Heart left ventricle (tissue), 16 donors: ENCODE data around the gene RPL36A. TPM values are rescaled to one million over a fixed set of nuclear protein-coding genes. Genes with fewer than 3 reads are reported as not detected.

Source experiments
- ATAC-seq, 4 donors: fragments of 200-7000 bp; cut with Tn5 transposase; one replicate each; pipeline ENCODE4 v1.9.1; 2020 to 2022; ENCODE audit warnings: moderate library complexity in 4 of 4, mild to moderate bottlenecking in 3 of 4, moderate number of reproducible peaks in 1 of 4
- DNase-seq, 5 donors: peaks; one replicate each; pipeline ENCODE4 v3.0.0-alpha.2; 2020
- H3K27ac ChIP-seq, 12 donors: fragments of 200-600 bp; sonication (generic) in 4 of 12; one replicate each; pipeline versions ENCODE4 v1.5.0 to v1.8.0; 2016 to 2022; ENCODE audit warnings: mild to moderate bottlenecking in 2 of 12
- H3K27me3 ChIP-seq, 9 donors: fragments of 200-600 bp; sonication (generic) in 2 of 9; one replicate each; pipeline versions ENCODE4 v1.5.1 to v1.8.0; 2016 to 2022; ENCODE audit warnings: mild to moderate bottlenecking in 3 of 9
- H3K36me3 ChIP-seq, 9 donors: fragments of 200-600 bp; sonication (generic) in 2 of 9; one replicate each; pipeline versions ENCODE4 v1.5.0 to v1.8.0; 2018 to 2022; ENCODE audit warnings: mild to moderate bottlenecking in 2 of 9
- H3K4me1 ChIP-seq, 12 donors: fragments of 200-600 bp; sonication (generic) in 4 of 12; one replicate each; pipeline versions ENCODE4 v1.5.0 to v1.8.0; 2016 to 2022; ENCODE audit warnings: mild to moderate bottlenecking in 3 of 12
- H3K4me3 ChIP-seq, 12 donors: fragments of 200-600 bp; sonication (generic) in 4 of 12; one replicate each; pipeline versions ENCODE4 v1.5.0 to v1.8.0; 2017 to 2022; ENCODE audit warnings: mild to moderate bottlenecking in 9 of 12, moderate library complexity in 4 of 12
- H3K9me3 ChIP-seq, 12 donors: fragments of 200-600 bp; sonication (generic) in 4 of 12; one replicate each; pipeline versions ENCODE4 v1.5.0 to v1.8.0; 2016 to 2022; ENCODE audit warnings: mild to moderate bottlenecking in 1 of 12
- POLR2A ChIP-seq, 2 donors: fragments of 450-650 bp; IDR thresholded peaks; one replicate each; pipeline ENCODE4 v1.6.1; 2017; ENCODE audit warnings: antibody characterized with exemption in 2 of 2, mild to moderate bottlenecking in 2 of 2, moderate library complexity in 2 of 2
- WGBS, 4 donors: extraction: QIAGEN DNeasy Blood & Tissue Kit in 2 of 4; methylation state at CpG; one replicate each; pipeline versions ENCODE4 v1.1.5 to v1.1.7; 2013 to 2018; 5-methylcytosine and 5-hydroxymethylcytosine counted together
- intact Hi-C, 10 donors: fragments of 100-400 bp; cut with DNase I; formaldehyde crosslinking; loops; one replicate each; pipeline versions ENCODE4 v1.11.1 to v1.14.2; 2022
- polyA plus RNA-seq, 2 donors: library from polyadenylated mRNA; stranded (reverse); fragments of 200-250 nt; gene quantifications; one replicate each; pipeline ENCODE4 v1.2.3, GENCODE V29; 2013
- total RNA-seq, 9 donors: library from RNA; depleted of rRNA in 2 of 9; stranded (reverse); fragments of >200 nt in 2 of 9; fragmentation: NEBNext Ultra II Directional in 3 of 9; extraction: Animal tissue kit (Norgen Biotek cat#: 25700) in 3 of 9; gene quantifications; one replicate each; pipeline versions ENCODE4 v1.1.0 to v1.2.4, GENCODE V29; 2016 to 2023
- TF ChIP-seq, protein P1 (sequence below), 12 donors: fragments of 200-600 bp; sonication (generic) in 4 of 12; IDR thresholded peaks; one replicate each; pipeline versions ENCODE4 v1.5.0 to v1.8.0; 2018 to 2022; ENCODE audit warnings: antibody characterized with exemption in 12 of 12, mild to moderate bottlenecking in 5 of 12
- donor health status: ischemic (EF 13 %, LVEDD 7.1; RV severe dilation, severe dysfunction).
- donor health status: healthy with polysubstance abuse.
- donor health status: DM: no; HTN: yes; CAD: no.
- donor health status: DM: no; HTN: no; CAD: no.
- donor health status: ischemic (EF 25% LVEDD 6.9; RV normal size, moderate dysfunction).
- donor health status: ischemic (EF 25% LVEDD 5.7; RV mildly dilated, moderate dysfunction).
- donor health status: healthy.
- donor health status: DM: yes; HTN: yes; CAD: no.
- donor health status: ischemic (EF 35%, LVEDD 5.7; RV mildly dilated, moderate dysfunction).
- donor health status: nonischemic (EF 11% LVEDD 7.7; RV severe dilation, severe dysfunction).
- donor health status: DM: yes; HTN: yes; CAD: no.
- donor health status: PGD.
- donor health status: ischemic (EF 29% LVEDD 5.4; RV normal size, mild dysfunction).
- donor health status: nonischemic (EF 23%, LVEDD 6.1; RV moderate dilation, normal function).

The RPL36A gene
- total and polyA plus RNA-seq, 11 donors: 47.8 to 2,246 (median 69.8) TPM

DNA sequence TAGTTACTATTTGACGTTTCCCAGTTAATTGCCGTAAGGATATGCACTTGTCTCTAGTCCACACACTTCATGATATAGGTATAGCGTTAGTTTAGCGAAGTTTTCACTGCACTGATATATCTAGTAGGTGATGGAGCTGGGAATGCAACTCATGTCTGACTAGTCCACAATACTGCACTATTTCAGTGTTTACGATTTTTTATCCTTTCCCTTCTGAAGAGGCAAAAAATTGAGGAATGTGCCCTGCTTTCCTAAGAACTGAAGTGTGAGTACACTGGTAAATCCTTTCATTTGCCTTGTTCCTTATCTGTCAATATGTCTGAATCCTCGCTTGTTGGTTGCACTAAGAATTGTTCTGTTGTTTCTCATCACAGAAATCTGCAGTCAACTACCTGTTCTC, 1.0 kb downstream of the RPL36A start:
- DNase-seq (no peak), ATAC-seq (no peak)
- peak overlapping the region in 10 of 12 donors; percentile 35 to 91 (median 65) for H3K4me3 ChIP-seq
- H3K9me3 ChIP-seq: no peaks in the 10 kb centered on the region
- peaks cover 0 to 11% (median 0%) of the 10 kb centered on the region in 12 donors for H3K4me1 ChIP-seq
- no peaks in the 10 kb centered on the region for H3K27me3 ChIP-seq
- 36 to 71% (median 52%) methylated on average over 6 of the region's 6 CpGs for WGBS, 4 donors
- TF ChIP-seq, protein P1, sequence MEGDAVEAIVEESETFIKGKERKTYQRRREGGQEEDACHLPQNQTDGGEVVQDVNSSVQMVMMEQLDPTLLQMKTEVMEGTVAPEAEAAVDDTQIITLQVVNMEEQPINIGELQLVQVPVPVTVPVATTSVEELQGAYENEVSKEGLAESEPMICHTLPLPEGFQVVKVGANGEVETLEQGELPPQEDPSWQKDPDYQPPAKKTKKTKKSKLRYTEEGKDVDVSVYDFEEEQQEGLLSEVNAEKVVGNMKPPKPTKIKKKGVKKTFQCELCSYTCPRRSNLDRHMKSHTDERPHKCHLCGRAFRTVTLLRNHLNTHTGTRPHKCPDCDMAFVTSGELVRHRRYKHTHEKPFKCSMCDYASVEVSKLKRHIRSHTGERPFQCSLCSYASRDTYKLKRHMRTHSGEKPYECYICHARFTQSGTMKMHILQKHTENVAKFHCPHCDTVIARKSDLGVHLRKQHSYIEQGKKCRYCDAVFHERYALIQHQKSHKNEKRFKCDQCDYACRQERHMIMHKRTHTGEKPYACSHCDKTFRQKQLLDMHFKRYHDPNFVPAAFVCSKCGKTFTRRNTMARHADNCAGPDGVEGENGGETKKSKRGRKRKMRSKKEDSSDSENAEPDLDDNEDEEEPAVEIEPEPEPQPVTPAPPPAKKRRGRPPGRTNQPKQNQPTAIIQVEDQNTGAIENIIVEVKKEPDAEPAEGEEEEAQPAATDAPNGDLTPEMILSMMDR (IDR thresholded peaks at IDR 0.05): no peak
- intact Hi-C loops: no loop called here
- peak overlapping the region in 2 of 12 donors; percentile 63 to 79 for H3K27ac ChIP-seq
- peaks cover 0 to 44% (median 25%) of the 10 kb centered on the region in 9 donors for H3K36me3 ChIP-seq

DNA sequence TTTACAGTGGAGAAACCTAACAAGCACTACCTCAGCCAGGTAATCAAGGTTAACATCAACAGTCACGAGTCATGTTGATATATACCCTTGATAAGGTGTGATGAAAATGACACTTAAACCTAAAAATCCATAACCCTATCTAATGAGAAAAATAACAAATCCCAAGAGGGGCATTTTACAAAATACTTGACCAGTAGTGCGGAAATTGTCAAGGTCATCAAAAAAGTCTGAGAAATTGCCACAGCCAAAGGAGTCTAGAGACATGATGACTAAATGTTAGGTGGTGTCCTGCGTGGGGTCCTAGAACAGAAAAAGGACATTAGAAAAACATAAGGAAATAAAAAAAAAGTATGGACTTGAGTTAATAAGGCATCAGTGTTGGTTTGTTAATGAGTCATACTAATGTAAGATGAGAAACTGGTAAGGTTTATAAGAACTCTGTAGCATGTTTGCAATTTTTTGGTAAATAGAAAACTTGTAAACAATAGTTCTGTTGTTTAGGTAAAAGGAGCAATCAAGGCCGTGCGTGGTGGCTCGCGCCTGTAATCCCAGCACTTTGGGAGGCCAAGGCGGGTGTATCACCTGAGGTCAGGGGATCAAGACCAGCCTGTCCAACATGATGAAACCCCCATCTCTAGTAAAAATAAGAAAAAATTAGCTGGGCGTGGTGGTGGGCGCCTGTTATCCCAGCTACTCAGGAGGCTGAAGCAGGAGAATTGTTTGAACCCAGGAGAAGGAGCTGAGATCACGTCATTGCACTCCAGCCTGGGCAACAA, 2.9 kb downstream of the RPL36A start:
- Histone ChIP-seq H3K4me1 (peaks cover 0 to 11% (median 0%) of the 10 kb centered on the region in 12 donors), H3K36me3 (peaks cover 0 to 47% (median 25%) of the 10 kb centered on the region in 9 donors), H3K4me3 (no peak overlapping the region), H3K27me3 (no peaks in the 10 kb centered on the region), H3K9me3 (no peaks in the 10 kb centered on the region), H3K27ac (no peak overlapping the region)
- intact Hi-C loops: no loop called here
- no peak for ATAC-seq
- 84 to 92% (median 89%) methylated on average over 11 of the region's 11 CpGs for WGBS, 4 donors
- TF ChIP-seq, protein P1 (IDR thresholded peaks at IDR 0.05): no peak
- DNase-seq: no peak

GRCh38 chrX:101394372-101394771, 3.6 kb downstream of the RPL36A start:
- DNase-seq (no peak), ATAC-seq (no peak)
- no peak overlapping the region for H3K4me3 ChIP-seq
- TF ChIP-seq, protein P1 (IDR thresholded peaks at IDR 0.05): no peak
- no peak for TF ChIP-seq POLR2A (IDR thresholded peaks at IDR 0.05)
- intact Hi-C loops: no loop called here
- no peak overlapping the region for H3K27ac ChIP-seq
- peaks cover 0 to 47% (median 25%) of the 10 kb centered on the region in 9 donors for H3K36me3 ChIP-seq
- no peaks in the 10 kb centered on the region for H3K9me3 ChIP-seq
- peaks cover 0 to 11% (median 0%) of the 10 kb centered on the region in 12 donors for H3K4me1 ChIP-seq
- no peaks in the 10 kb centered on the region for H3K27me3 ChIP-seq

DNA sequence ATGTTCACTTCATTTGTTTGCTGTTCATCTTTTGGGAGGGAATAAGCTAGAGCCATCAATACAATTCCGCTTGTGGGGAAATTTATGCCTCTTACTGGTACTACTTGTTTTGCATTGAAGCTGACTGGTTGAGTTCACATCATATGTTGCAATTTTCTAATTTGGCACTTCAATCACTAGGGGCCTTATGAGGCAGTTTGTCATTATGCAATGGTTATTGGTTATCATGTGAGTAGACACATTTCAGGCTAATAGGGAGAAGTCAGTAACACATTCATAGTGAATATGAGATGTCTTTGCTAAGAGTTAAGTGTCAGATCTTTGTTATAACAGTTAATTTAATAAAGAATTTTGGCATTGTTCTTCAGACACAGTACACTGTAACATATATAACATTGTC, 5.0 kb downstream of the RPL36A start:
- ATAC-seq (no peak), DNase-seq (no peak)
- no peak for TF ChIP-seq POLR2A (IDR thresholded peaks at IDR 0.05)
- TF ChIP-seq, protein P1 (IDR thresholded peaks at IDR 0.05): no peak
- 91 to 95% (median 94%) methylated on average over 1 of the region's 1 CpG for WGBS, 4 donors
- Histone ChIP-seq H3K36me3 (peaks cover 0 to 54% (median 30%) of the 10 kb centered on the region in 9 donors), H3K4me3 (no peak overlapping the region), H3K4me1 (peaks cover 0 to 11% (median 0%) of the 10 kb centered on the region in 12 donors), H3K27me3 (no peaks in the 10 kb centered on the region), H3K9me3 (no peaks in the 10 kb centered on the region), H3K27ac (no peak overlapping the region)
- intact Hi-C loops: no loop called here
